ENCODE measurements around the gene AMIGO2.

DNA sequence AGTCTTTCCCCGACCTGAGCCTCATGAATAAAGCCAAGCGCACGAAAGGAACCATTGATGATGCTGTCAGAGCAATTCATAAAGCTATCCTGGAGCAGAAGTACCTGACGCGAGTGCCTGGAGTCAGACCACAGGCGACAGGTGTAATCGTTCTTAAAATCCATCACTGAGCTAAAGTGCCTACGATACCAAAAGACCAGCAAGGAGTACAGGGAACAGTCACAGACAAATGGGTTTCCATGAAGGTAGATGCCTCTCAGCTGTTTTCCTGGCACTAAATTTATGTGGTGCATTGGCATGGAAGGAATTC, 1.7 kb downstream of the AMIGO2 start:
- TF ChIP-seq, protein P1, sequence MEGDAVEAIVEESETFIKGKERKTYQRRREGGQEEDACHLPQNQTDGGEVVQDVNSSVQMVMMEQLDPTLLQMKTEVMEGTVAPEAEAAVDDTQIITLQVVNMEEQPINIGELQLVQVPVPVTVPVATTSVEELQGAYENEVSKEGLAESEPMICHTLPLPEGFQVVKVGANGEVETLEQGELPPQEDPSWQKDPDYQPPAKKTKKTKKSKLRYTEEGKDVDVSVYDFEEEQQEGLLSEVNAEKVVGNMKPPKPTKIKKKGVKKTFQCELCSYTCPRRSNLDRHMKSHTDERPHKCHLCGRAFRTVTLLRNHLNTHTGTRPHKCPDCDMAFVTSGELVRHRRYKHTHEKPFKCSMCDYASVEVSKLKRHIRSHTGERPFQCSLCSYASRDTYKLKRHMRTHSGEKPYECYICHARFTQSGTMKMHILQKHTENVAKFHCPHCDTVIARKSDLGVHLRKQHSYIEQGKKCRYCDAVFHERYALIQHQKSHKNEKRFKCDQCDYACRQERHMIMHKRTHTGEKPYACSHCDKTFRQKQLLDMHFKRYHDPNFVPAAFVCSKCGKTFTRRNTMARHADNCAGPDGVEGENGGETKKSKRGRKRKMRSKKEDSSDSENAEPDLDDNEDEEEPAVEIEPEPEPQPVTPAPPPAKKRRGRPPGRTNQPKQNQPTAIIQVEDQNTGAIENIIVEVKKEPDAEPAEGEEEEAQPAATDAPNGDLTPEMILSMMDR (IDR thresholded peaks at IDR 0.05): no peak
- no peak for TF ChIP-seq POLR2A (IDR thresholded peaks at IDR 0.05)

All from Peyer's patch (tissue), 4 donors.